ENCODE data around the gene MFSD11. TPM values are rescaled to one million over a fixed set of nuclear protein-coding genes. Genes with fewer than 3 reads are reported as not detected.

Gene MFSD11
- 24.6 TPM for polyA plus RNA-seq (2013, experiment 1 of 2)
- polyA plus RNA-seq (2013, experiment 2 of 2), result 23.7 TPM

DNA sequence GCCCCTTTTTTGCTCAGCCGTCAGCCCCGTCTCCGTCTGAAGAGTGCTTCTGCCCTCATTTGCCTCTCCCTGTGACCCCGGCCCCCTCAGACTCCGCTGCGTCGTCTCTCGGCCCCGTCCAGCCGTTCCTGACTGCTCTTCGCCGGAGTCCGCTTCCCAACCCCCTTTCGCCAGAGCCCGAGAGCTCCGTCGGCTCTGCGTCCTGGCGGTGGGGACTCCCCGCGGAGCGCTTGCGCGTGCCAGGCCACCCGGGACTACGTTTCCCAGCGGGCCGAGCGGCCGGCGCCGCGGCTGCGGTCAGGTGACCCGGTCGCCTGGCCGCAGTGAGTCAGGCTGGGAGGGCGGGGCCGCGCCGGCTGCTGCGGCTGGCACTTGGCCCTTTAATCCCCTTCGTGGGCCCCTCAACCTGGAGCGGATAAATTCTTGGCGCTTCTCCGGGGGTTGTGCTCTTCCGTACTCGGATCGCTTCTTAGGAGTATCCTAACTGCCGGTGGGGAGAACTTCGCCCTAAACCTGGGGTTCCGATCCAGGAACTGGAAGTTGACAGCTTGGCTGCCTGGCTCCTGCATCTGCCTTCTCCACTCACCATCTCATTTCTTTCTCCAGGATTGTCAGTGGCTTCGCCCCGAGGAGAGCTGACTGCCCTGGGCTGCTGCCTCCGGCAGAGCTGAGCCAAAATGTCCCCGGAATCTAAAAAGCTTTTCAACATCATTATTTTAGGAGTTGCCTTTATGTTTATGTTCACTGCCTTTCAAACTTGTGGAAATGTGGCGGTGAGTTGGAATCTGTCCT is at the start of gene MFSD11:
Gene MFSD11 (plus strand): TSS at position 444 of the 792 bp plus-strand sequence. CDS start 234 bp downstream, at position 678.
- H2BK5ac ChIP-seq (ENCODE audit: low read depth, low read length, poor library complexity, severe bottlenecking), result peak within 1 kb of the TSS; percentile 98
- H4K8ac ChIP-seq (ENCODE audit: low read length), result peak within 1 kb of the TSS; percentile 98
- no peaks in the 10 kb centered on the region for H3K27me3 ChIP-seq (ENCODE audit: control insufficient read depth in 1 of 2, insufficient read depth in 1 of 2, low read length in 2 of 2)
- DNase-seq, result peak; percentile 97
- H2BK12ac ChIP-seq (ENCODE audit: low read length in 2 of 2), result peak within 1 kb of the TSS; percentile 84 to 93
- peaks cover 7% of the 10 kb centered on the region for H3K79me1 ChIP-seq (replicated peaks; ENCODE audit: low read length, poor library complexity, severe bottlenecking)
- H3K9me3 ChIP-seq (ENCODE audit: control insufficient read depth, low read length), result no peaks in the 10 kb centered on the region
- H3K23ac ChIP-seq (ENCODE audit: low read length in 2 of 2), result peak within 1 kb of the TSS in 1 of 2 experiments; percentile 96
- H3K36me3 ChIP-seq (ENCODE audit: control insufficient read depth in 1 of 2, insufficient read depth in 2 of 2, low read depth in 1 of 2, low read length in 2 of 2), result peaks cover 12 to 50% of the 10 kb centered on the region in 2 experiments
- H2BK15ac ChIP-seq (ENCODE audit: low read depth, poor library complexity, severe bottlenecking), result peak within 1 kb of the TSS; percentile 99
- peak within 1 kb of the TSS; percentile 93 for H4K91ac ChIP-seq (ENCODE audit: low read length)
- peak within 1 kb of the TSS; percentile 97 to 99 for H3K4ac ChIP-seq (ENCODE audit: low read depth in 1 of 2, low read length in 2 of 2)
- peaks cover 2% of the 10 kb centered on the region for H3K4me1 ChIP-seq (ENCODE audit: control insufficient read depth, insufficient read depth, low read depth, low read length)
- peak within 1 kb of the TSS; percentile 89 for H2AFZ ChIP-seq (ENCODE audit: low read depth, low read length)
- H3K18ac ChIP-seq (ENCODE audit: low read depth in 1 of 2, low read length in 2 of 2), result peak within 1 kb of the TSS; percentile 99 to 100
- peak within 1 kb of the TSS; percentile 95 for H3K9ac ChIP-seq (ENCODE audit: low read length)
- peak within 1 kb of the TSS; percentile 95 for H3K4me2 ChIP-seq (ENCODE audit: low read length, poor library complexity, severe bottlenecking)
- under 1% methylated on average over 54 of the region's 57 CpGs for WGBS
- H3K27ac ChIP-seq (ENCODE audit: low read length, poor library complexity, severe bottlenecking), result peak within 1 kb of the TSS; percentile 100
- peak within 1 kb of the TSS; percentile 8 for H2AK5ac ChIP-seq (ENCODE audit: low read length, severe bottlenecking)
- peak within 1 kb of the TSS; percentile 98 for H2BK120ac ChIP-seq (ENCODE audit: low read depth, low read length)
- peak within 1 kb of the TSS; percentile 95 to 100 for H3K4me3 ChIP-seq (ENCODE audit: insufficient read depth in 1 of 2, low read depth in 1 of 2, low read length in 2 of 2)
- H3K14ac ChIP-seq (ENCODE audit: low read length in 2 of 2), result peak within 1 kb of the TSS in 1 of 2 experiments; percentile 100

DNA sequence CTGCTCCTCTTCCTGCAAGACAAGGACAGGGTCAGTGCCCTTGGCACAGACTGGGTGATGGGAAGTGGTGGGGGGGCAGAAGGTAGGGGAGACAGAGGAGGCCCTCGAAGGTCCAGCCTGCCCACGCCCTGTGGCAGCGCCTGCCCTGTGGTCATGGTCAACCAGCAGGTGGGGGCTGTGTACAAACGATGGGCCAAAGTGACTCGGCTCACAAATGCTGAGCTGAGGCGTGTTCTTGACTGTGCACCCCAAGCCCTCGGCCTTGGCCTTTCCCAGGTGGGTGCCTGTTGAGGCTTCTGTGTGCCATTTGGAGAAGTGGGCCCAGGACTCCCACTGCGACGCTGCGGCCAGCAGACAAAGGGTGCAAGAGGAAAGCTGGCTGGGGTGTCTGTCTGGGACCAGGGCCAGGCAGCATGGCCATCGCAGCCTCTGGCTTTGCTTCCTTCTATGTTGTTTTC is 49.7 kb upstream of the MFSD11 start:
- Histone ChIP-seq H3K27ac (ENCODE audit: low read length, poor library complexity, severe bottlenecking) (peak overlapping the region; percentile 45), H3K9me3 (ENCODE audit: control insufficient read depth, low read length) (no peaks in the 10 kb centered on the region), H2BK15ac (ENCODE audit: low read depth, poor library complexity, severe bottlenecking) (no peak overlapping the region), H3K79me1 (replicated peaks; ENCODE audit: low read length, poor library complexity, severe bottlenecking) (peaks cover 33% of the 10 kb centered on the region), H3K14ac (ENCODE audit: low read length in 2 of 2) (peak overlapping the region in 1 of 2 experiments; percentile 5), H2AFZ (ENCODE audit: low read depth, low read length) (no peak overlapping the region), H3K9ac (ENCODE audit: low read length) (peak overlapping the region; percentile 83), H4K91ac (ENCODE audit: low read length) (no peak overlapping the region), H3K4ac (ENCODE audit: low read depth in 1 of 2, low read length in 2 of 2) (no peak overlapping the region), H2BK120ac (ENCODE audit: low read depth, low read length) (no peak overlapping the region), H2AK5ac (ENCODE audit: low read length, severe bottlenecking) (peak overlapping the region; percentile 11), H2BK12ac (ENCODE audit: low read length in 2 of 2) (no peak overlapping the region), H3K23ac (ENCODE audit: low read length in 2 of 2) (no peak overlapping the region), H3K4me3 (ENCODE audit: insufficient read depth in 1 of 2, low read depth in 1 of 2, low read length in 2 of 2) (peak overlapping the region in 1 of 2 experiments; percentile 38), H3K18ac (ENCODE audit: low read depth in 1 of 2, low read length in 2 of 2) (no peak overlapping the region), H3K36me3 (ENCODE audit: control insufficient read depth in 1 of 2, insufficient read depth in 2 of 2, low read depth in 1 of 2, low read length in 2 of 2) (peaks cover 26 to 40% of the 10 kb centered on the region in 2 experiments), H3K27me3 (ENCODE audit: control insufficient read depth in 1 of 2, insufficient read depth in 1 of 2, low read length in 2 of 2) (no peaks in the 10 kb centered on the region), H2BK5ac (ENCODE audit: low read depth, low read length, poor library complexity, severe bottlenecking) (no peak overlapping the region), H3K4me2 (ENCODE audit: low read length, poor library complexity, severe bottlenecking) (no peak overlapping the region), H3K4me1 (ENCODE audit: control insufficient read depth, insufficient read depth, low read depth, low read length) (peaks cover 68% of the 10 kb centered on the region), H4K8ac (ENCODE audit: low read length) (no peak overlapping the region)
- 96% methylated on average over 10 of the region's 11 CpGs for WGBS
- DNase-seq, result no peak

GRCh38 chr17:76689859-76690258 is 48.1 kb upstream of the MFSD11 start:
- H3K23ac ChIP-seq (ENCODE audit: low read length in 2 of 2), result no peak overlapping the region
- H3K9me3 ChIP-seq (ENCODE audit: control insufficient read depth, low read length), result no peaks in the 10 kb centered on the region
- H3K14ac ChIP-seq (ENCODE audit: low read length in 2 of 2), result no peak overlapping the region
- no peak overlapping the region for H4K91ac ChIP-seq (ENCODE audit: low read length)
- H3K4ac ChIP-seq (ENCODE audit: low read depth in 1 of 2, low read length in 2 of 2), result no peak overlapping the region
- WGBS, result 97% methylated on average over 11 of the region's 11 CpGs
- no peak overlapping the region for H2AK5ac ChIP-seq (ENCODE audit: low read length, severe bottlenecking)
- no peak overlapping the region for H3K9ac ChIP-seq (ENCODE audit: low read length)
- H3K36me3 ChIP-seq (ENCODE audit: control insufficient read depth in 1 of 2, insufficient read depth in 2 of 2, low read depth in 1 of 2, low read length in 2 of 2), result peaks cover 13 to 30% of the 10 kb centered on the region in 2 experiments
- H3K18ac ChIP-seq (ENCODE audit: low read depth in 1 of 2, low read length in 2 of 2), result no peak overlapping the region
- H2BK5ac ChIP-seq (ENCODE audit: low read depth, low read length, poor library complexity, severe bottlenecking), result no peak overlapping the region
- no peak overlapping the region for H3K4me2 ChIP-seq (ENCODE audit: low read length, poor library complexity, severe bottlenecking)
- H3K79me1 ChIP-seq (replicated peaks; ENCODE audit: low read length, poor library complexity, severe bottlenecking), result peaks cover 28% of the 10 kb centered on the region
- no peak for DNase-seq
- no peak overlapping the region for H3K27ac ChIP-seq (ENCODE audit: low read length, poor library complexity, severe bottlenecking)
- no peak overlapping the region for H2BK12ac ChIP-seq (ENCODE audit: low read length in 2 of 2)
- H3K27me3 ChIP-seq (ENCODE audit: control insufficient read depth in 1 of 2, insufficient read depth in 1 of 2, low read length in 2 of 2), result no peaks in the 10 kb centered on the region
- no peak overlapping the region for H2BK120ac ChIP-seq (ENCODE audit: low read depth, low read length)
- H4K8ac ChIP-seq (ENCODE audit: low read length), result no peak overlapping the region
- H3K4me1 ChIP-seq (ENCODE audit: control insufficient read depth, insufficient read depth, low read depth, low read length), result peaks cover 61% of the 10 kb centered on the region
- no peak overlapping the region for H2AFZ ChIP-seq (ENCODE audit: low read depth, low read length)
- H2BK15ac ChIP-seq (ENCODE audit: low read depth, poor library complexity, severe bottlenecking), result no peak overlapping the region
- no peak overlapping the region for H3K4me3 ChIP-seq (ENCODE audit: insufficient read depth in 1 of 2, low read depth in 1 of 2, low read length in 2 of 2)

- Histone ChIP-seq H3K9ac (ENCODE audit: low read length) (no peak overlapping the region), H2BK120ac (ENCODE audit: low read depth, low read length) (no peak overlapping the region), H3K4me1 (ENCODE audit: control insufficient read depth, insufficient read depth, low read depth, low read length) (peaks cover 59% of the 10 kb centered on the region), H3K4ac (ENCODE audit: low read depth in 1 of 2, low read length in 2 of 2) (no peak overlapping the region), H3K4me3 (ENCODE audit: insufficient read depth in 1 of 2, low read depth in 1 of 2, low read length in 2 of 2) (no peak overlapping the region), H3K4me2 (ENCODE audit: low read length, poor library complexity, severe bottlenecking) (no peak overlapping the region), H3K27me3 (ENCODE audit: control insufficient read depth in 1 of 2, insufficient read depth in 1 of 2, low read length in 2 of 2) (no peaks in the 10 kb centered on the region), H3K18ac (ENCODE audit: low read depth in 1 of 2, low read length in 2 of 2) (no peak overlapping the region), H3K14ac (ENCODE audit: low read length in 2 of 2) (no peak overlapping the region), H3K23ac (ENCODE audit: low read length in 2 of 2) (no peak overlapping the region), H4K8ac (ENCODE audit: low read length) (no peak overlapping the region), H3K9me3 (ENCODE audit: control insufficient read depth, low read length) (no peaks in the 10 kb centered on the region), H2BK12ac (ENCODE audit: low read length in 2 of 2) (no peak overlapping the region), H4K91ac (ENCODE audit: low read length) (no peak overlapping the region), H2AK5ac (ENCODE audit: low read length, severe bottlenecking) (peak overlapping the region; percentile 31), H3K36me3 (ENCODE audit: control insufficient read depth in 1 of 2, insufficient read depth in 2 of 2, low read depth in 1 of 2, low read length in 2 of 2) (peaks cover 6 to 22% of the 10 kb centered on the region in 2 experiments), H3K79me1 (replicated peaks; ENCODE audit: low read length, poor library complexity, severe bottlenecking) (peaks cover 23% of the 10 kb centered on the region), H2BK15ac (ENCODE audit: low read depth, poor library complexity, severe bottlenecking) (no peak overlapping the region), H3K27ac (ENCODE audit: low read length, poor library complexity, severe bottlenecking) (no peak overlapping the region), H2AFZ (ENCODE audit: low read depth, low read length) (no peak overlapping the region), H2BK5ac (ENCODE audit: low read depth, low read length, poor library complexity, severe bottlenecking) (no peak overlapping the region)
- no peak for DNase-seq
- 94% methylated on average over 13 of the region's 13 CpGs for WGBS
These were observed 47.2 kb upstream of the MFSD11 start for GRCh38 chr17:76690596-76691280.
